PC-9 (cell line): ENCODE data around the gene TMEM183A. TPM values are rescaled to one million over a fixed set of nuclear protein-coding genes. Genes with fewer than 3 reads are reported as not detected.

Experiments used
- Bru-seq: library from RNA; stranded (reverse); fragments of 400-500 nt; gene quantifications from one replicate; lab custom pipeline; 2021; lab: Mats Ljungman, UMichigan
- BruChase-seq, 2 experiments: library from RNA; stranded (reverse); fragments of 400-500 nt; gene quantifications; one replicate each; lab custom pipeline; 2021; lab: Mats Ljungman, UMichigan
- BruUV-seq: library from RNA; stranded (reverse); fragments of 400-500 nt; replicated peaks from 2 replicates; lab custom pipeline; 2021; lab: Mats Ljungman, UMichigan
- CTCF ChIA-PET: fragments of 300-600 bp; sonication (Branson Sonifier 250); formaldehyde crosslinking; loops from one replicate; lab custom pipeline; 2022; ENCODE audit warnings: antibody characterized with exemption; lab: Charles Lee
- POLR2A ChIA-PET: fragments of 300-600 bp; sonication (Branson Sonifier 250); formaldehyde crosslinking; loops from one replicate; lab custom pipeline; 2022; ENCODE audit warnings: antibody characterized with exemption; ENCODE audit not compliant: unreplicated experiment; lab: Charles Lee
- DNase-seq, 2 experiments: peaks; one replicate each; pipeline versions ENCODE4 v3.0.0 to v3.0.0-alpha.2; 2015 to 2022; ENCODE audit warnings: mixed read lengths in 1 of 2
- H2AFZ ChIP-seq: fragments of 200-600 bp; sonication (generic); 2 replicates; pipeline ENCODE4 v1.8.1; 2017; ENCODE audit warnings: antibody characterized with exemption
- H3F3A ChIP-seq: fragments of 200-600 bp; sonication (generic); 2 replicates; pipeline ENCODE4 v1.8.1; 2017; ENCODE audit warnings: antibody characterized with exemption, mild to moderate bottlenecking, low read depth; ENCODE audit not compliant: insufficient read depth
- H3K27ac ChIP-seq: fragments of 200-600 bp; sonication (generic); 2 replicates; pipeline ENCODE4 v1.6.1; 2016; ENCODE audit warnings: mixed run types
- H3K27me3 ChIP-seq: fragments of 200-600 bp; sonication (generic); 2 replicates; pipeline ENCODE4 v1.6.1; 2016; ENCODE audit warnings: low read depth, mixed run types; ENCODE audit not compliant: insufficient read depth
- H3K36me3 ChIP-seq: fragments of 200-600 bp; sonication (generic); 2 replicates; pipeline ENCODE4 v1.6.1; 2016; ENCODE audit warnings: low read depth, mixed run types
- H3K4me1 ChIP-seq: fragments of 200-600 bp; sonication (generic); replicated peaks from 2 replicates; pipeline ENCODE4 v1.6.1; 2016; ENCODE audit warnings: mixed run types; ENCODE audit not compliant: insufficient read depth
- H3K4me2 ChIP-seq: fragments of 200-600 bp; sonication (generic); 2 replicates; pipeline ENCODE4 v1.6.1; 2017; ENCODE audit warnings: mixed run types
- H3K4me3 ChIP-seq: fragments of 200-600 bp; sonication (generic); 2 replicates; pipeline ENCODE4 v1.6.1; 2016; ENCODE audit warnings: mixed run types
- H3K79me2 ChIP-seq: fragments of 200-600 bp; sonication (generic); 2 replicates; pipeline ENCODE4 v1.6.1; 2017; ENCODE audit warnings: low read depth, mixed run types
- H3K9me2 ChIP-seq: fragments of 200-600 bp; sonication (generic); 2 replicates; pipeline ENCODE4 v1.8.1; 2017; ENCODE audit warnings: mild to moderate bottlenecking; ENCODE audit not compliant: insufficient read depth
- H3K9me3 ChIP-seq: fragments of 200-600 bp; sonication (generic); 2 replicates; pipeline ENCODE4 v1.8.1; 2016; ENCODE audit warnings: low read depth; ENCODE audit not compliant: insufficient read depth
- H4K20me1 ChIP-seq: fragments of 200-600 bp; sonication (generic); 2 replicates; pipeline ENCODE4 v1.8.1; 2017; ENCODE audit not compliant: insufficient read depth
- CTCF ChIP-seq: fragments of 200-600 bp; sonication (generic); conservative IDR thresholded peaks from 2 replicates; pipeline ENCODE4 v1.6.1; 2017; ENCODE audit warnings: mixed run types, antibody characterized with exemption, mild to moderate bottlenecking, moderate library complexity
- EZH2 ChIP-seq: fragments of 200-600 bp; sonication (generic); IDR thresholded peaks from 2 replicates; pipeline ENCODE4 v1.8.0; 2017; ENCODE audit warnings: antibody characterized with exemption, low read depth
- intact Hi-C: fragments of 100-400 bp; cut with micrococcal nuclease; formaldehyde crosslinking; loops from one replicate; pipeline ENCODE4 v1.10.0; 2022; ENCODE audit not compliant: unreplicated experiment
- long read RNA-seq: library from polyadenylated mRNA; stranded (forward); transcript quantifications from one replicate; pipeline ENCODE4 v2.0.0, GENCODE V29; 2022
- total RNA-seq: library from RNA; stranded (reverse); gene quantifications from 2 replicates; pipeline ENCODE4 v1.2.3, GENCODE V29; 2021

Gene TMEM183A
- total RNA-seq (53.5 and 63.1 TPM in 2 replicates), Bru-seq, nascent RNA (percentile 89 among the genes with signal in this experiment), BruChase-seq, experiment 1, labeled RNA remaining after a 2-hour chase (percentile 79 among the genes with signal in this experiment), BruChase-seq, experiment 2, labeled RNA remaining after a 6-hour chase (percentile 83 among the genes with signal in this experiment)
- long read RNA-seq, transcript TMEM183A-201 (8 exons, 3,019 nt): major isoform, 105 of 166 reads
- long read RNA-seq, partial matches to known transcripts: 6 of 166 reads
- long read RNA-seq, other reads (novel, unspliced or antisense): 55 of 166 reads

- Histone ChIP-seq H3K4me3 (peak within 1 kb of the TSS; percentile 69), H3K36me3 (peaks cover 29% of the 10 kb centered on the region), H3K27me3 (no peaks in the 10 kb centered on the region), H3K9me2 (no peaks in the 10 kb centered on the region), H4K20me1 (peaks cover 6% of the 10 kb centered on the region; the same call in 1 of the 2 replicates), H3K9me3 (no peaks in the 10 kb centered on the region), H3K4me1 (peaks cover 13% of the 10 kb centered on the region; the same call in 1 of the 2 replicates), H3F3A (peaks cover 22% of the 10 kb centered on the region), H2AFZ (peak within 1 kb of the TSS; percentile 87), H3K27ac (peak within 1 kb of the TSS; percentile 88), H3K4me2 (peak within 1 kb of the TSS; percentile 84), H3K79me2 (peaks cover 42% of the 10 kb centered on the region)
- intact Hi-C loops: no loop called here
- ChIA-PET POLR2A (interaction anchor here (0.6 to 0.7 kb wide), 8 partner anchors 50 to 1497 kb away, joined by 3 to 10 read pairs (median 5); partner anchors contain the start of gene PCAT6), CTCF (interaction anchor here (0.6 to 0.8 kb wide), 5 partner anchors 23 to 913 kb away, joined by 3 to 13 read pairs (median 4); no protein-coding TSS in a partner anchor)
- DNase-seq: peak; percentile 90 to 94
- no TSS peak for BruUV-seq
- no peak for TF ChIP-seq EZH2
- no peak for TF ChIP-seq CTCF
Measured at GRCh38 chr1:203006948-203007871, at the start of gene TMEM183A. TSS of gene TMEM183A (plus strand) at chr1:203007374. CDS start at chr1:203007466, 92 bp downstream.

- Histone ChIP-seq H3K9me3 (no peaks in the 10 kb centered on the region), H3K4me3 (peak within 1 kb of the TSS; percentile 76), H2AFZ (peak within 1 kb of the TSS; percentile 87), H3K79me2 (peaks cover 50% of the 10 kb centered on the region), H3K9me2 (no peaks in the 10 kb centered on the region), H3K27me3 (no peaks in the 10 kb centered on the region), H3K4me1 (peaks cover 31% of the 10 kb centered on the region), H3K4me2 (peak within 1 kb of the TSS; percentile 82), H4K20me1 (peaks cover 22% of the 10 kb centered on the region), H3K27ac (peak within 1 kb of the TSS; percentile 60), H3F3A (peaks cover 17% of the 10 kb centered on the region; the same call in 1 of the 2 replicates), H3K36me3 (no peaks in the 10 kb centered on the region)
- ChIA-PET CTCF (no interaction called here), POLR2A (no interaction called here)
- BruUV-seq: no TSS peak
- no peak for TF ChIP-seq EZH2
- peak; percentile 74 to 93 for DNase-seq
- intact Hi-C loops: no loop called here
Measured at GRCh38 chr1:202957733-202958543, 49.2 kb upstream of the TMEM183A start, which contains the start of gene ADIPOR1. TSS of gene ADIPOR1 (minus strand) at chr1:202958312. CDS start at chr1:202951070, 7,242 bp downstream.

GRCh38 chr1:202958544-202959275 lies 48.5 kb upstream of the TMEM183A start:
- BruUV-seq: TSS peak; percentile 99
- no peak for DNase-seq
- Histone ChIP-seq H3K79me2 (peaks cover 42% of the 10 kb centered on the region), H3K4me1 (peaks cover 31% of the 10 kb centered on the region), H4K20me1 (peaks cover 18% of the 10 kb centered on the region), H3K4me2 (peak overlapping the region; percentile 82), H3K4me3 (peak overlapping the region; percentile 76), H3K36me3 (no peaks in the 10 kb centered on the region), H3K27me3 (no peaks in the 10 kb centered on the region), H3F3A (peaks cover 17% of the 10 kb centered on the region; the same call in 1 of the 2 replicates), H3K27ac (peak overlapping the region; percentile 60), H3K9me2 (no peaks in the 10 kb centered on the region), H3K9me3 (no peaks in the 10 kb centered on the region), H2AFZ (peak overlapping the region; percentile 47; the same call in 1 of the 2 replicates)
- ChIA-PET POLR2A (interaction anchor here (0.6 to 0.7 kb wide), 2 partner anchors 243 to 609 kb away, joined by 4 to 6 read pairs; no protein-coding TSS in a partner anchor), CTCF (interaction anchor here (0.6 kb wide), 2 partner anchors 13 to 42 kb away, joined by 4 to 9 read pairs; no protein-coding TSS in a partner anchor)
- intact Hi-C loops: no loop called here
- no peak for TF ChIP-seq EZH2
- no peak for TF ChIP-seq CTCF
